CD4-positive, alpha-beta T cell treated with Interleukin-4 for 4 hours (primary cell): ENCODE results near the gene BUD23.

Source experiments
- DNase-seq: peaks from one replicate; pipeline ENCODE4 v3.0.0-alpha.2; 2020

The BUD23 gene

GRCh38 chr7:73742753-73743641 is 59.6 kb downstream of the BUD23 start:
- DNase-seq, result no peak

GRCh38 chr7:73746378-73746777 is 63.0 kb downstream of the BUD23 start:
- no peak for DNase-seq
